ENCODE measurements around the gene TYSND1. TPM values are rescaled to one million over a fixed set of nuclear protein-coding genes. Genes with fewer than 3 reads are reported as not detected.

The TYSND1 gene
- total RNA-seq, 1 donor from 2014 or later = 13.8 TPM

DNA sequence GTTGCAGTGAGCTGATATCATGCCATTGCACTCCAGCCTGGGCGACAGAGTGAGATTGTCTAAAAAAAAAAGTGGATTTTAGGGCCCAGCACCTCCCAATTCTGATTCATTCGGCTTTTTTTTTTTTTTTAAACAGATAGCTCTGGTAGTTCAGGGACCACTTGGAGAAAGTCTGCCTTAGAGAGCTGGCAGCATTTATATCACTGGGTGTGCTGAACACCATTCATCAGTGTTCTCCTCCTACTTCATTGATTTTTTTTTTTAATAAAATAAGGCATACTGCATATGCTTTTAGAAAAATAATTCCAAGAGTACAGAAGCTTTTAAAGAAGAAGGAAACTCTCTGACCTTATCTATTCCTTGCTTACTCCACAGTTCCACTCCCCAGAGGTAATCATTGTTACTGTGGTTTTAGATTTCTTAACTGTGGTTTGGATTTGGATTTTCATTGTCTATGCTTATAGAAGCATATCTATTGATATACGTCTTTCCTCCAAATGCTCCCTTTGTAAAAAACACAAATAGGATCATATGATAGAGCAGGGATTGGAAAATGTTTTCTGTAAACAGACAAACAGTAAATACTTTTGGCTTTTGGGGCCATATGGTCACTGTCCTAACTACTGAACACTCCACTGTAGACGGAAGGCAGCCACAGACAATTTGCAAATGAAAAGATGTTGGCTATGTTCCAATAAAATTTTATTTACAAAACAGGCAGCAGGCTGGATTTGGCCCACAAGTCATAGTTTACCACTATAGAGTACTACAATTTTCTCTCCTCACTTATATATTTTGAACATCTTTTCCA lies 44.9 kb upstream of the TYSND1 start:
- Mint-ChIP-seq H3K9me3 (ENCODE audit: unreplicated experiment) (no peaks in the 10 kb centered on the region), H3K4me1 (ENCODE audit: unreplicated experiment) (peaks cover 32% of the 10 kb centered on the region), H3K4me3 (ENCODE audit: unreplicated experiment) (no peak overlapping the region), H3K27ac (ENCODE audit: unreplicated experiment) (peak overlapping the region; percentile 21), H3K27me3 (ENCODE audit: unreplicated experiment) (no peaks in the 10 kb centered on the region), H3K36me3 (ENCODE audit: unreplicated experiment) (no peaks in the 10 kb centered on the region)
- TF ChIP-seq, protein P1, sequence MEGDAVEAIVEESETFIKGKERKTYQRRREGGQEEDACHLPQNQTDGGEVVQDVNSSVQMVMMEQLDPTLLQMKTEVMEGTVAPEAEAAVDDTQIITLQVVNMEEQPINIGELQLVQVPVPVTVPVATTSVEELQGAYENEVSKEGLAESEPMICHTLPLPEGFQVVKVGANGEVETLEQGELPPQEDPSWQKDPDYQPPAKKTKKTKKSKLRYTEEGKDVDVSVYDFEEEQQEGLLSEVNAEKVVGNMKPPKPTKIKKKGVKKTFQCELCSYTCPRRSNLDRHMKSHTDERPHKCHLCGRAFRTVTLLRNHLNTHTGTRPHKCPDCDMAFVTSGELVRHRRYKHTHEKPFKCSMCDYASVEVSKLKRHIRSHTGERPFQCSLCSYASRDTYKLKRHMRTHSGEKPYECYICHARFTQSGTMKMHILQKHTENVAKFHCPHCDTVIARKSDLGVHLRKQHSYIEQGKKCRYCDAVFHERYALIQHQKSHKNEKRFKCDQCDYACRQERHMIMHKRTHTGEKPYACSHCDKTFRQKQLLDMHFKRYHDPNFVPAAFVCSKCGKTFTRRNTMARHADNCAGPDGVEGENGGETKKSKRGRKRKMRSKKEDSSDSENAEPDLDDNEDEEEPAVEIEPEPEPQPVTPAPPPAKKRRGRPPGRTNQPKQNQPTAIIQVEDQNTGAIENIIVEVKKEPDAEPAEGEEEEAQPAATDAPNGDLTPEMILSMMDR (IDR thresholded peaks at IDR 0.05) = no peak
- DNase-seq (ENCODE audit: extremely low spot score, unreplicated experiment) = no peak

DNA sequence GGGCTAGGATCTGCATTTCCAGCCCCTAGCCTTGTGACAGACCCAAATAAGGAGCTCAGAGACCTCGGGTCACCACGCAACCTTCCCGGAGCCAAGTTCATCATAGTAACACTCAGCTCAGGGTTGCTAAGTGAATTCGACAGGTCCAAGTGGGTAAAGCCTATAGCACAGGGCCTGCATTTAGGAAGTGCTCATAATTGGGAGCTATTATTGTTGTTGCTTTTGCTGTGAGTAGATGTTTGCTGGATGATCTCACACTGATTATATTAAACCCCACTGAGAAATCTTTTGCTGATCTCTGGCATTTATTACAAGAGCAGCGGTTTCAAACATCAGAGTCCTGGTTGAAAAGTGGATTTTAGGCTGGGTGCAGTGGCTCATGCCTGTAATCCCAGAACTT lies 44.1 kb upstream of the TYSND1 start:
- Mint-ChIP-seq H3K4me1 (ENCODE audit: unreplicated experiment) (peaks cover 32% of the 10 kb centered on the region), H3K27me3 (ENCODE audit: unreplicated experiment) (no peaks in the 10 kb centered on the region), H3K4me3 (ENCODE audit: unreplicated experiment) (no peak overlapping the region), H3K27ac (ENCODE audit: unreplicated experiment) (no peak overlapping the region), H3K36me3 (ENCODE audit: unreplicated experiment) (no peaks in the 10 kb centered on the region), H3K9me3 (ENCODE audit: unreplicated experiment) (no peaks in the 10 kb centered on the region)
- TF ChIP-seq, protein P1 (IDR thresholded peaks at IDR 0.05) = no peak
- DNase-seq (ENCODE audit: extremely low spot score, unreplicated experiment) = no peak

DNA sequence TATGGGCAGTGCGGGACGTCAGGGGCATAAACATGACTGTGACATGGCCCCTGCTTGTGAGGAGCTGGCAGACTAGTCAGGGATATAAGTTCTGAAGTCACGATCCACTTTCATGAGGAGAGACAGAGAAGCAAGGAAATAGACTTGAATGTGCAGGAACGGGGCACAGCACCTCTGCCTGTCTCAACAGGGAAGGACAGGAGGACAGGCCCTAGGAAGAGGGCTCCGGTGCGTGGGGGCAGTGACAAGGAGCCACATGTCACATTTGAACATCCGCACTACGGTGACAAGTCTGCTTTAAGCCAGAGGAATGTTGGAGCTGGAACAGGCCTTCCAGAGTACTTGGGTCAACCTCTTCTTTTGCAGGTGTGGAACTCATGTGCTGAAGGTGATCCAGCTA lies 43.6 kb upstream of the TYSND1 start:
- Mint-ChIP-seq H3K9me3 (ENCODE audit: unreplicated experiment) (no peaks in the 10 kb centered on the region), H3K27ac (ENCODE audit: unreplicated experiment) (no peak overlapping the region), H3K27me3 (ENCODE audit: unreplicated experiment) (no peaks in the 10 kb centered on the region), H3K4me3 (ENCODE audit: unreplicated experiment) (no peak overlapping the region), H3K36me3 (ENCODE audit: unreplicated experiment) (no peaks in the 10 kb centered on the region), H3K4me1 (ENCODE audit: unreplicated experiment) (peaks cover 30% of the 10 kb centered on the region)
- TF ChIP-seq, protein P1 (IDR thresholded peaks at IDR 0.05) = no peak
- no peak for DNase-seq (ENCODE audit: extremely low spot score, unreplicated experiment)

DNA sequence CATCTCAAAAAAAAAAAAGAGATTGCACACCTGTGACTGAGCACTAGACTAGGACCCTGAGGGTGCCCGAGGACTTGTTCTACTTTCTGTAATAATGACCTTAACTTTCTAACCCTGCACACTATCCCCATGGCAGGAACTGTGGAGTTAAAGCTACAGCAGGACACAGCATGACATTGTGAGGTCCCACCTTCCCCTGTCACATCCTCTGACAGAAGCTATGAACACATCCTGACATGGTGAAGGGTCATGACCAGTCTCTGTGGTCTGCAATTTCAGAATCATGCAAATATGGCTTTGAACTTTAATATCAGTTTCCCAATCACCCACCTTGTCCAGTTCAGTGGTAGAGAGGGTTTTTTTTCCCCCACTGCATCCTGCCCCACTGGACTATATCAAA lies 42.3 kb upstream of the TYSND1 start:
- Mint-ChIP-seq H3K4me3 (ENCODE audit: unreplicated experiment) (no peak overlapping the region), H3K9me3 (ENCODE audit: unreplicated experiment) (no peaks in the 10 kb centered on the region), H3K27ac (ENCODE audit: unreplicated experiment) (no peak overlapping the region), H3K36me3 (ENCODE audit: unreplicated experiment) (no peaks in the 10 kb centered on the region), H3K27me3 (ENCODE audit: unreplicated experiment) (peaks cover 7% of the 10 kb centered on the region), H3K4me1 (ENCODE audit: unreplicated experiment) (peaks cover 21% of the 10 kb centered on the region)
- DNase-seq (ENCODE audit: extremely low spot score, unreplicated experiment) = no peak
- TF ChIP-seq, protein P1 (IDR thresholded peaks at IDR 0.05) = no peak

DNA sequence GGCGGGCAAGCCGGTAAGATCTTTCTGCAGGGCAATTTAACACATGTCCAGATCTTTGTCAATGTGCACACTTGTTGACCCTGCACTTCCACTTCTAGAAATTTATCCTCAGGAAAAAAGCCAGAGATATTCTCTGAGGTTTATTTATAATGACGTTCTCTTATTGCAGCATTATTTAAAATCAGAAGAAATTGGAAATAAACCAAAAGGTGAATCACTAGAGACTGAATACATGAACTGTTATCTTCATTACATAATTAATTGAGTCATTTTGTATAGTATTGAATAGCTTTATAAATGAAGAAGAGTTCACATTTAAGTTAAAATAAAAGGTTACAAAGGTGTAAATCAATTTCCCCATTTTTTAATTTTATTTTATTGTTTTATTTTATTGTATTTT lies 40.1 kb upstream of the TYSND1 start:
- no peaks in the 10 kb centered on the region for H3K9me3 Mint-ChIP-seq (ENCODE audit: unreplicated experiment)
- no peak for DNase-seq (ENCODE audit: extremely low spot score, unreplicated experiment)
- peaks cover 17% of the 10 kb centered on the region for H3K27me3 Mint-ChIP-seq (ENCODE audit: unreplicated experiment)
- no peak overlapping the region for H3K27ac Mint-ChIP-seq (ENCODE audit: unreplicated experiment)
- no peaks in the 10 kb centered on the region for H3K36me3 Mint-ChIP-seq (ENCODE audit: unreplicated experiment)
- H3K4me1 Mint-ChIP-seq (ENCODE audit: unreplicated experiment) = peaks cover 10% of the 10 kb centered on the region
- no peak overlapping the region for H3K4me3 Mint-ChIP-seq (ENCODE audit: unreplicated experiment)
- TF ChIP-seq, protein P1 (IDR thresholded peaks at IDR 0.05) = no peak
